VCaP (cell line): ENCODE results near the gene DOCK6.

Experiments used
- H3K27ac ChIP-seq: fragments of 450-650 bp; 2 replicates; pipeline ENCODE4 v1.5.1; 2017
- TF ChIP-seq, protein P1 (sequence below): fragments of 450-650 bp; conservative IDR thresholded peaks from 2 replicates; pipeline ENCODE4 v1.5.1; 2017; ENCODE audit warnings: mild to moderate bottlenecking, moderate library complexity

Gene DOCK6

DNA sequence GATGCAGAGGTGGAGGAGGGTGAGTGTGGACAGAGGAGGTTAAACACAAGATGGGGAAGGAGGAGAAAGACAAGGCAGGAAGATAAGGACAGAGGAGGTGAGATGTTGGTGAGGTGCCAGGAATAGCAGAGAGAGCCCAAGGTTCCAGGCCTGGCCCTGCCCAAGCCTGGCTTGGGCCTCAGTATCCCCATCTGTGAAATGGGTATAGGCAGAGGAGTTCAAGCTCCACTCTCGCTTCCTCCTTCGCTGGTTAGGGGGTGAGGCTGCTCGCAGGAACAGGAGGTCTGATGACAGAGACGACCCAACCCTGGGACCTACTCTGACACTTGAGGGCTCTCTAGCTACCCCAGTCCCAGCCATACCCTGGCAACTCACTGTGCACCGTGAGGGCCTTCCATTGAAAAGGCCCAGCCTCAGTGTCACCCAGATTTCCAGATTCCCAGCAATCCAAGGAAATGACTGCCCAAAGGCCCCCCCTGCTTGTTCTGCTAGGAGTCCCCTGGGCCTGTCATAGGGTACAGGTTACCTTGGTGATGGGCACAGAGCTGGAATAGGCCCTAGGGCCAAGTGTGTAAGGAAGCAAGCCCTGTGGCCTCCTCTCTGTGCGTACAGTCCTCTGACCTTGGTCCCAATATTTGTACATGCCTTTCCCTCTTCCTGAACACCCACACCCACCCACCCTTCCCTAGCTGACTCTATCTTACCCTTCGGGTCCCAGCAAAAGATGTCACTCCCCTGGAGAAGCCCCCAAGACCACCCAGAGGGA is 31.5 kb downstream of the DOCK6 start:
- TF ChIP-seq, protein P1, sequence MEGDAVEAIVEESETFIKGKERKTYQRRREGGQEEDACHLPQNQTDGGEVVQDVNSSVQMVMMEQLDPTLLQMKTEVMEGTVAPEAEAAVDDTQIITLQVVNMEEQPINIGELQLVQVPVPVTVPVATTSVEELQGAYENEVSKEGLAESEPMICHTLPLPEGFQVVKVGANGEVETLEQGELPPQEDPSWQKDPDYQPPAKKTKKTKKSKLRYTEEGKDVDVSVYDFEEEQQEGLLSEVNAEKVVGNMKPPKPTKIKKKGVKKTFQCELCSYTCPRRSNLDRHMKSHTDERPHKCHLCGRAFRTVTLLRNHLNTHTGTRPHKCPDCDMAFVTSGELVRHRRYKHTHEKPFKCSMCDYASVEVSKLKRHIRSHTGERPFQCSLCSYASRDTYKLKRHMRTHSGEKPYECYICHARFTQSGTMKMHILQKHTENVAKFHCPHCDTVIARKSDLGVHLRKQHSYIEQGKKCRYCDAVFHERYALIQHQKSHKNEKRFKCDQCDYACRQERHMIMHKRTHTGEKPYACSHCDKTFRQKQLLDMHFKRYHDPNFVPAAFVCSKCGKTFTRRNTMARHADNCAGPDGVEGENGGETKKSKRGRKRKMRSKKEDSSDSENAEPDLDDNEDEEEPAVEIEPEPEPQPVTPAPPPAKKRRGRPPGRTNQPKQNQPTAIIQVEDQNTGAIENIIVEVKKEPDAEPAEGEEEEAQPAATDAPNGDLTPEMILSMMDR = no peak
- H3K27ac ChIP-seq = no peak overlapping the region

DNA sequence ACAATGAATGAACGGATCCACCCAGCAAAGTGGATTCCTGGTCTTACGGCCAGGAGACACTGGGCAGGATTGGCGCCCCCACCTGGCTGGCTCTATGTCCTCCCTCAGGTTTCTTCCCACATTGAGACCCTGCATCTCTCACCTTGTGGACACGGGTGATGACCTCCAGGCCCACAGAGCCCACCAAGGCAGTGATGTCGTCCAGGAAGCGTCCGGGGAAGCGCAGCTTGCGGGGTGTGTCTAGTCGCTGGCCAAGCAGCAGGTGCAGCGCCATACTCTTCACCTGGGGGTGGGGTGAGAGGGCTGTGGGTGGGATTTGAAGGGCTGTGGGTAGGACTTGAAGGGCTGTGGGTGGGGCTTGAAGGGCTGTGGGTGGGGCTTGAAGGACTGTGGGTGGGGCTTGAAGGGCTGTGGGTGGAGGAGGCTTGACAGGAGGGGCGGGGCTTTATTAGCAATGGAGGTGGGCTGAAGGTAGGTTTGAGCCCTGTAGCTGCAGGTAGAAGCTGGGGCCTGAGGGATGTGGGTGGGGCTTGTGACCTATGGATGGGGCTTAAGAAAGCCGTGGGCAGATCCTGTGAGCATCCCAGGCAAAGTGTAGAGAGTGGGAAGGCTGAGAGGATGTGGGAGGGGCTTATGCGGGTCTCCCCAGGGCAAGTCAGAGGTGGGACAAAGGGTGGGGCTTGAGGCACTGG is 35.0 kb downstream of the DOCK6 start:
- no peak overlapping the region for H3K27ac ChIP-seq
- TF ChIP-seq, protein P1 = no peak

DNA sequence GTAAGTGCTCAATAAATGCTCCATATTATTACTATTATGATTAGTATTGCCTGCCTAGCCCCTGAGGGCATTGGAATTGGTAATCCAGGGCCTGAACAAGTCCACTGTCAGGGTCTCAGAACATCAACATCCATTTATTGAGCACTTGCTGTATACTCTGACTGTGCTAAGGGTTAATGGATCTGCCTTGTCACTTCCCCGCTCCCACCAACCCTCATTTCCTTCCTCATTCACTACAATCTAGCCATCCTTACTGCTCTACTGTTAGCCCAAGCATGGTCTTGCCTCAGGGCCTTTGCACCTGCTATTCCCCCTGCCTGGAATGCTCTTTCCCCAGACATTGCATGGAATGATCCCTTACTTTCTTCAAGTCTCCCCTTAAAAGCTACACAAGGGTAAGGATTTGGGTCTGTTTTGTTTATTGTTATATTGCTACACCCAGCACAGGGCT is 35.6 kb downstream of the DOCK6 start:
- no peak overlapping the region for H3K27ac ChIP-seq
- TF ChIP-seq, protein P1 = no peak

DNA sequence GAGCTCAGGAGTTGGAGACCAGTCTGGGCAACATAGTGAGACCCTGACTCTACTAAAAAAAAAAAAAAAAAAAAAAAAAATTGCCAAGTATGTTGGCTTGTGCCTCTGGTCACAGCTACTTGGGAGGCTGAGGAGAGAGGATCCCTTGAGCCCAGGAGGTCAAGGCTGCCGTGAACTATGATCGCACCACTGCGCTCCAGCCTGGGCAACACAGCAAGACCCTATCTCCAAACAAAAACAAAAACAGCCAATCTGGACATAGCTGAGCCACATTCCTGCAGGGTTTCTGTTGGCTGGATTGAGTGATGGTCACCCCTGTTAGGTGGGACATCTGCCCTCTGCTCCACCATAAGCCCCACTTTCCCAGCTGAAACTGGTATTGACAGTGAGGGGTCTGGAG is 36.5 kb downstream of the DOCK6 start:
- TF ChIP-seq, protein P1 = no peak
- no peak overlapping the region for H3K27ac ChIP-seq

DNA sequence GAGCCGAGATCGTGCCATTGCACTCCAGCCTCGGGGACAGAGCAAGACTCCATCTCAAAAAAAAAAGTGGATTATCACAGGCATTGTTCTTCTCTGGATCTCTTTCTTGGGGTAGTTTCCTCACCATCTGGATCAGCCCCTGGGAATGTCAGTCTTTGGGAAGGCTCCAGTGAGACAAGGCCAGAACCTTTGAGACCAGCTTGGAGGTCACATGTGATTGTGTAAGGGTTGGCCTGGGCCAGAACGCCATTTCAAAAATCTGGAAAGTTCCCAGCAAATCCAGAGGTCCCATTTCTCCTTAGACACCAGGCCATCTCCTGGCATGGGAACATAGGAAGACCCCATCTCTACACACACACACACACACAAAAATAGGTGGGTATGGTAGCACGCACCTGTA is 37.2 kb downstream of the DOCK6 start:
- TF ChIP-seq, protein P1 = no peak
- no peak overlapping the region for H3K27ac ChIP-seq

DNA sequence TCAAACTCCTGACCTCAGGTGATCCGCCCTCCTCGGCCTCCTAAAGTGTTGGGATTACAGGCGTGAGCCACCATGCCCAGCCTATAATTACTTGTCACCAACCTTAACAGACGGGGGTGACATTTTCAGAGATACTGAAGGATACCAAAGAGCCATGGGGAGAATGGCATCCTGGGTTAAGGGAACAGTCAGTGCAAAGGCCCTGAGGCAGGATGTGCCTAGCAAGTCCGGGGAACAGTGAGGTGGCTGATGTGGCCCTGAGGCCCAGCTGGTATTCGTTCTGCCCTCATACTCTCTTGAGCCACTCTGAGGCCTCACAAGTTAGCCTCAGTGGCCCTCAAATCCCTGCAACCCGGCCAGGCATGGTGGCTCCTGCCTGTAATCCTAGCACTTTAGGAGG is 37.9 kb downstream of the DOCK6 start:
- TF ChIP-seq, protein P1 = no peak
- no peak overlapping the region for H3K27ac ChIP-seq

DNA sequence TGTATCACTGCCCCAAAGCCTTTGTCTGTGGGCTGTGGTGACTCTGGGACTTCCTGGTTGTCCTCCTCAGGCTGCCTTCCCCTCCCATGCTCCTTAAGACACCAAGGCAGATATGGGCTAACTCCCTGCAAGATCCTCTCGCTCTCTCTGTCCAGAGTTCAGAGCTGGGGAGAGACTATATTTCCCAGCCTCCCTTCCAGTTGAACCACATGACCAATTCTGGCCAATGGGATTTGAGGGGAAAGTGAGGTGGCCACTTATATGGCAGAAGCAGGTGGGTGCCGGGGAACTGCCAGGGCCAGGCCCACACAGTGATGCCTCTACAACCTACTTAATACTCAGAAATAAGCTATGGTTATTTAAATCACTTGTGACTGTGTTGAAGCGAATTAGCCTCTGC is 39.1 kb downstream of the DOCK6 start:
- TF ChIP-seq, protein P1 = no peak
- H3K27ac ChIP-seq = no peak overlapping the region
